H9 (cell line): Measurements from ENCODE around the gene LUZP1. TPM values are rescaled to one million over a fixed set of nuclear protein-coding genes. Genes with fewer than 3 reads are reported as not detected.
A peak's percentile ranks its signal among the peaks of the same experiment; 100 is the strongest.

Experiments
- DNase-seq: peaks from one replicate; pipeline ENCODE4 v3.0.0-alpha.2; 2017
- H2AFZ ChIP-seq: one replicate; pipeline ENCODE4 v1.6.1; 2013; ENCODE audit warnings: mild to moderate bottlenecking, low read length, control low read depth, moderate library complexity
- H2AK5ac ChIP-seq: 2 replicates; pipeline ENCODE4 v1.6.1; 2013; ENCODE audit warnings: low read length, control low read depth, mixed read lengths; ENCODE audit not compliant: insufficient read length
- H2BK120ac ChIP-seq: one replicate; pipeline ENCODE4 v1.6.1; 2013; ENCODE audit warnings: low read depth, mild to moderate bottlenecking, low read length, control low read depth, inconsistent platforms; ENCODE audit not compliant: poor library complexity, severe bottlenecking
- H2BK12ac ChIP-seq: 2 replicates; pipeline ENCODE4 v1.6.1; 2013; ENCODE audit warnings: low read length, control low read depth, mixed read lengths, low read depth; ENCODE audit not compliant: insufficient read length
- H2BK15ac ChIP-seq: 2 replicates; pipeline ENCODE4 v1.6.1; 2013; ENCODE audit warnings: low read depth, low read length, control low read depth
- H2BK20ac ChIP-seq: one replicate; pipeline ENCODE4 v1.6.1; 2013; ENCODE audit warnings: low read depth, mild to moderate bottlenecking, low read length, control low read depth, inconsistent platforms; ENCODE audit not compliant: poor library complexity, severe bottlenecking
- H2BK5ac ChIP-seq: 2 replicates; pipeline ENCODE4 v1.6.1; 2013; ENCODE audit warnings: low read length, control low read depth, mixed read lengths; ENCODE audit not compliant: insufficient read length
- H3K14ac ChIP-seq: 2 replicates; pipeline ENCODE4 v1.6.1; 2013; ENCODE audit warnings: low read length, control low read depth; ENCODE audit not compliant: insufficient read depth
- H3K18ac ChIP-seq: 2 replicates; pipeline ENCODE4 v1.6.1; 2013; ENCODE audit warnings: low read depth, mild to moderate bottlenecking, mixed read lengths, low read length, control low read depth; ENCODE audit not compliant: insufficient read length
- H3K23ac ChIP-seq: 2 replicates; pipeline ENCODE4 v1.6.1; 2013; ENCODE audit warnings: low read length, control low read depth, mixed read lengths, low read depth; ENCODE audit not compliant: insufficient read length
- H3K23me2 ChIP-seq: 2 replicates; pipeline ENCODE4 v1.6.1; 2013; ENCODE audit warnings: low read depth, mild to moderate bottlenecking, mixed read lengths, low read length, control low read depth; ENCODE audit not compliant: insufficient read length, poor library complexity, severe bottlenecking
- H3K27ac ChIP-seq: 2 replicates; pipeline ENCODE4 v1.5.1; 2013; ENCODE audit warnings: low read length, control low read depth, mixed read lengths, low read depth; ENCODE audit not compliant: insufficient read length
- H3K27me3 ChIP-seq: 2 replicates; pipeline ENCODE4 v1.6.1; 2013; ENCODE audit warnings: low read length, control low read depth, inconsistent platforms; ENCODE audit not compliant: insufficient read depth
- H3K4ac ChIP-seq: 2 replicates; pipeline ENCODE4 v1.6.1; 2013; ENCODE audit warnings: low read depth, mild to moderate bottlenecking, control low read depth, inconsistent platforms, low read length, moderate library complexity
- H3K4me1 ChIP-seq: 2 replicates; pipeline ENCODE4 v1.6.1; 2013; ENCODE audit warnings: low read length, control low read depth, inconsistent platforms; ENCODE audit not compliant: insufficient read depth
- H3K4me2 ChIP-seq: 2 replicates; pipeline ENCODE4 v1.6.1; 2013; ENCODE audit warnings: low read length, control low read depth, mixed read lengths; ENCODE audit not compliant: insufficient read length, insufficient read depth
- H3K56ac ChIP-seq: 2 replicates; pipeline ENCODE4 v1.6.1; 2013; ENCODE audit warnings: low read depth, mild to moderate bottlenecking, mixed read lengths, low read length, control low read depth; ENCODE audit not compliant: insufficient read length
- H3K79me1 ChIP-seq: 2 replicates; pipeline ENCODE4 v1.6.1; 2013; ENCODE audit warnings: low read depth, mild to moderate bottlenecking, moderate library complexity, low read length, control low read depth, inconsistent platforms; ENCODE audit not compliant: insufficient read depth, poor library complexity, severe bottlenecking
- H3K79me2 ChIP-seq: 2 replicates; pipeline ENCODE4 v1.6.1; 2013; ENCODE audit warnings: low read length, control low read depth, inconsistent platforms; ENCODE audit not compliant: insufficient read depth
- H3K9ac ChIP-seq: 2 replicates; pipeline ENCODE4 v1.6.1; 2013; ENCODE audit warnings: low read length, control low read depth, mixed read lengths; ENCODE audit not compliant: insufficient read length; ENCODE audit errors: extremely low read depth
- H3K9me3 ChIP-seq: one replicate; pipeline ENCODE4 v1.6.1; 2013; ENCODE audit warnings: low read depth, low read length, inconsistent platforms; ENCODE audit not compliant: control insufficient read depth
- H3T11ph ChIP-seq: one replicate; pipeline ENCODE4 v1.6.1; 2013; ENCODE audit warnings: mild to moderate bottlenecking, low read length, control low read depth, inconsistent platforms
- H4K20me1 ChIP-seq: one replicate; pipeline ENCODE4 v1.6.1; 2013; ENCODE audit not compliant: control insufficient read depth, insufficient read length, insufficient read depth
- H4K5ac ChIP-seq: 2 replicates; pipeline ENCODE4 v1.6.1; 2013; ENCODE audit warnings: low read depth, mild to moderate bottlenecking, mixed read lengths, low read length, control low read depth; ENCODE audit not compliant: insufficient read length
- H4K8ac ChIP-seq: replicated peaks from 2 replicates; pipeline ENCODE4 v1.6.1; 2013; ENCODE audit warnings: low read length, control low read depth, mixed read lengths, low read depth; ENCODE audit not compliant: insufficient read length
- H4K91ac ChIP-seq: 2 replicates; pipeline ENCODE4 v1.6.1; 2013; ENCODE audit warnings: low read depth, mild to moderate bottlenecking, moderate library complexity, mixed read lengths, low read length, control low read depth; ENCODE audit not compliant: insufficient read length
- H3K27ac Mint-ChIP-seq, 3 experiments: 2 replicates in 2 of 3; 3 replicates in 1 of 3; pipeline ENCODE4 v1.8.0; 2020 to 2021; ENCODE audit warnings: mixed read lengths in 3 of 3, mild to moderate bottlenecking in 1 of 3, moderate library complexity in 1 of 3
- H3K27me3 Mint-ChIP-seq: 2 replicates; pipeline ENCODE4 v1.8.0; 2021; ENCODE audit warnings: low read depth, mild to moderate bottlenecking, moderate library complexity, mixed read lengths
- H3K36me3 Mint-ChIP-seq, 3 experiments: 2 replicates in 2 of 3; 3 replicates in 1 of 3; pipeline ENCODE4 v1.8.0; 2020 to 2021; ENCODE audit warnings: low read depth in 3 of 3, mixed read lengths in 3 of 3; ENCODE audit not compliant: insufficient read depth in 1 of 3
- H3K4me1 Mint-ChIP-seq, 2 experiments: 2 replicates each; pipeline ENCODE4 v1.8.0; 2020; ENCODE audit warnings: mixed read lengths in 2 of 2
- H3K4me3 Mint-ChIP-seq, 2 experiments: 2 replicates in 1 of 2; 3 replicates in 1 of 2; pipeline ENCODE4 v1.8.0; 2020 to 2021; ENCODE audit warnings: mild to moderate bottlenecking in 2 of 2, mixed read lengths in 2 of 2, moderate library complexity in 1 of 2
- H3K9me3 Mint-ChIP-seq, 2 experiments: 2 replicates in 1 of 2; 3 replicates in 1 of 2; pipeline ENCODE4 v1.8.0; 2020; ENCODE audit warnings: mild to moderate bottlenecking in 2 of 2, mixed read lengths in 2 of 2, moderate library complexity in 1 of 2
- CTCF ChIP-seq: fragments of 200-600 bp; sonication (generic); conservative IDR thresholded peaks from 3 replicates; pipeline ENCODE4 v1.8.0; 2021; ENCODE audit warnings: antibody characterized with exemption, mild to moderate bottlenecking
- WGBS: extraction: QIAGEN DNeasy Blood & Tissue Kit; methylation state at CpG from one replicate; pipeline ENCODE4 v1.1.7; 2013; ENCODE audit warnings: missing lambda C conversion rate, low lambda C conversion rate, mixed read lengths; ENCODE audit not compliant: insufficient read length; ENCODE audit errors: extremely low coverage; 5-methylcytosine and 5-hydroxymethylcytosine counted together
- total RNA-seq: library from RNA; stranded (reverse); gene quantifications from 2 replicates; pipeline ENCODE4 v1.2.1, GENCODE V29; 2021

The LUZP1 gene
- total RNA-seq, 1 experiment from 2014 or later, result 48.2 TPM

- Histone ChIP-seq H2BK15ac (no peak overlapping the region), H3T11ph (no peak overlapping the region), H3K4ac (no peak overlapping the region), H2BK20ac (no peak overlapping the region), H3K23ac (no peak overlapping the region), H3K79me2 (no peaks in the 10 kb centered on the region; the same call in 1 of the 2 replicates), H3K14ac (no peak overlapping the region), H2AFZ (no peak overlapping the region), H3K18ac (no peak overlapping the region), H3K9ac (no peak overlapping the region), H3K79me1 (peaks cover 3% of the 10 kb centered on the region), H2BK5ac (no peak overlapping the region), H2BK120ac (no peak overlapping the region), H2BK12ac (no peak overlapping the region), H3K4me2 (no peak overlapping the region), H4K8ac (no peak overlapping the region), H3K27ac (no peak overlapping the region), H3K9me3 (no peaks in the 10 kb centered on the region), H3K4me1 (peaks cover 10% of the 10 kb centered on the region; the same call in 1 of the 2 replicates), H4K91ac (no peak overlapping the region), H3K23me2 (no peaks in the 10 kb centered on the region), H4K5ac (no peak overlapping the region), H2AK5ac (no peak overlapping the region), H3K56ac (no peak overlapping the region), H4K20me1 (no peaks in the 10 kb centered on the region), H3K27me3 (no peaks in the 10 kb centered on the region)
- WGBS, result no CpG with 5 or more reads among the region's 2 CpGs
- no peak for TF ChIP-seq CTCF
- Mint-ChIP-seq H3K9me3 (no peaks in the 10 kb centered on the region), H3K4me1 (peaks cover 18 to 31% of the 10 kb centered on the region in 2 experiments), H3K4me3 (no peak overlapping the region), H3K36me3 (peaks cover 2 to 21% (median 20%) of the 10 kb centered on the region in 3 experiments; a peak in 5 of 7 replicates), H3K27me3 (no peaks in the 10 kb centered on the region), H3K27ac (peak overlapping the region in 2 of 3 experiments; percentile 6 to 55; a peak in 1 of 7 replicates)
- DNase-seq, result no peak
These were observed 66.8 kb downstream of the LUZP1 start for GRCh38 chr1:23101887-23102286.
